CD4-positive, CD25-positive, alpha-beta regulatory T cell (primary cell): Measurements from ENCODE around the gene GART. TPM values are rescaled to one million over a fixed set of nuclear protein-coding genes. Genes with fewer than 3 reads are reported as not detected.

ENCODE experiments used
- ATAC-seq, 2 donors: fragments of 150-1000 bp; cut with Tn5 transposase; one replicate each; pipeline ENCODE4 v1.10.0; 2021; ENCODE audit warnings: low read depth in 2 of 2, moderate number of reproducible peaks in 2 of 2, moderate library complexity in 1 of 2
- DNase-seq, 3 donors: peaks; one replicate each; pipeline versions ENCODE4 v3.0.0 to v3.0.0-alpha.2; 2012 to 2022; ENCODE audit warnings: mixed read lengths in 1 of 3
- H3K27ac ChIP-seq: one replicate; pipeline ENCODE4 v1.7.0; 2013; ENCODE audit warnings: mild to moderate bottlenecking, low read length; ENCODE audit not compliant: insufficient read depth, poor library complexity, severe bottlenecking
- H3K27me3 ChIP-seq: one replicate; pipeline ENCODE4 v1.7.0; 2013; ENCODE audit warnings: low read length; ENCODE audit not compliant: control insufficient read depth, insufficient read depth
- H3K36me3 ChIP-seq: one replicate; pipeline ENCODE4 v1.7.0; 2013; ENCODE audit warnings: mild to moderate bottlenecking, low read length, moderate library complexity; ENCODE audit not compliant: control insufficient read depth, insufficient read depth
- H3K4me1 ChIP-seq: 2 replicates; pipeline ENCODE4 v1.7.0; 2013; ENCODE audit warnings: mild to moderate bottlenecking, low read length; ENCODE audit not compliant: insufficient read depth, control insufficient read depth, poor library complexity, severe bottlenecking
- H3K4me3 ChIP-seq: one replicate; pipeline ENCODE4 v1.7.0; 2013; ENCODE audit warnings: low read depth, mild to moderate bottlenecking, low read length, moderate library complexity
- H3K9me3 ChIP-seq, 2 experiments: 1 replicate in 1 of 2; 2 replicates in 1 of 2; pipeline ENCODE4 v1.7.0; 2013; ENCODE audit warnings: low read length in 2 of 2, mild to moderate bottlenecking in 1 of 2, moderate library complexity in 1 of 2; ENCODE audit not compliant: control insufficient read depth in 2 of 2
- H3K27ac Mint-ChIP-seq, 3 donors: one replicate each; pipeline ENCODE4 v1.8.0; 2020 to 2022; ENCODE audit warnings: mild to moderate bottlenecking in 3 of 3, mixed read lengths in 3 of 3, moderate library complexity in 2 of 3
- H3K27me3 Mint-ChIP-seq: one replicate; pipeline ENCODE4 v1.8.0; 2022; ENCODE audit warnings: mild to moderate bottlenecking, mixed read lengths
- H3K36me3 Mint-ChIP-seq: one replicate; pipeline ENCODE4 v1.8.0; 2020; ENCODE audit warnings: mixed read lengths
- H3K4me1 Mint-ChIP-seq, 4 donors: one replicate each; pipeline ENCODE4 v1.8.0; 2020 to 2022; ENCODE audit warnings: mixed read lengths in 4 of 4, mild to moderate bottlenecking in 1 of 4
- H3K4me3 Mint-ChIP-seq, 4 donors: one replicate each; pipeline ENCODE4 v1.8.0; 2020 to 2022; ENCODE audit warnings: mild to moderate bottlenecking in 4 of 4, mixed read lengths in 4 of 4, moderate library complexity in 3 of 4
- H3K9me3 Mint-ChIP-seq, 7 donors: one replicate each; pipeline ENCODE4 v1.8.0; 2020 to 2022; ENCODE audit warnings: mixed read lengths in 7 of 7, mild to moderate bottlenecking in 3 of 7, moderate library complexity in 2 of 7
- polyA plus RNA-seq, 4 donors: library from polyadenylated mRNA; unstranded; fragments of 300-500 nt; fragmentation: Illumina TruSeq; gene quantifications; one replicate each; pipeline ENCODE4 v1.2.3, GENCODE V29; 2021
- total RNA-seq: library from RNA; stranded (reverse); gene quantifications from one replicate; pipeline ENCODE4 v1.2.3, GENCODE V29; 2022

GART gene
- total and polyA plus RNA-seq, 5 donors from 2014 or later = 44.0 to 63.9 (median 49.9) TPM

DNA sequence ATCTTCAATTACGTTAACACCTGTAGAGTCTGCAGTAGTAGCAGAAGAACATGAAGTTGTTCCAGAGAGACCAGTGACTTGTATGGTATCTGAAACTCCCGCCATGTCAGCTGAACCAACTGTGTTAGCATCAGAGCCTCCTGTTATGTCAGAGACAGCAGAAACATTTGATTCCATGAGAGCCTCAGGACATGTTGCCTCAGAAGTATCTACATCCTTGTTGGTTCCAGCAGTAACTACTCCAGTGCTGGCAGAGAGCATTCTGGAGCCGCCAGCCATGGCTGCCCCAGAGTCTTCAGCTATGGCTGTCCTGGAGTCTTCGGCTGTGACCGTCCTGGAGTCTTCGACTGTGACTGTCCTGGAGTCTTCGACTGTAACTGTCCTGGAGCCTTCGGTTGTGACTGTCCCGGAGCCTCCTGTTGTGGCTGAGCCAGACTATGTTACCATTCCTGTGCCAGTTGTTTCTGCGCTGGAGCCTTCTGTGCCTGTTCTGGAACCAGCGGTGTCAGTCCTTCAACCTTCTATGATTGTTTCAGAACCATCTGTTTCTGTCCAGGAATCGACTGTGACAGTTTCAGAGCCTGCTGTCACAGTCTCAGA lies 11.2 kb upstream of the GART start:
- Mint-ChIP-seq H3K4me1 (peaks cover 38 to 72% (median 57%) of the 10 kb centered on the region in 4 donors), H3K36me3 (peaks cover 67% of the 10 kb centered on the region), H3K4me3 (no peak overlapping the region), H3K9me3 (no peaks in the 10 kb centered on the region), H3K27ac (peak overlapping the region in 1 of 3 donors; percentile 32), H3K27me3 (no peaks in the 10 kb centered on the region)
- Histone ChIP-seq H3K36me3 (peaks cover 85% of the 10 kb centered on the region), H3K4me1 (peaks cover 13% of the 10 kb centered on the region), H3K9me3 (no peaks in the 10 kb centered on the region), H3K27ac (no peak overlapping the region), H3K4me3 (no peak overlapping the region), H3K27me3 (no peaks in the 10 kb centered on the region)
- no peak for ATAC-seq
- no peak for DNase-seq

DNA sequence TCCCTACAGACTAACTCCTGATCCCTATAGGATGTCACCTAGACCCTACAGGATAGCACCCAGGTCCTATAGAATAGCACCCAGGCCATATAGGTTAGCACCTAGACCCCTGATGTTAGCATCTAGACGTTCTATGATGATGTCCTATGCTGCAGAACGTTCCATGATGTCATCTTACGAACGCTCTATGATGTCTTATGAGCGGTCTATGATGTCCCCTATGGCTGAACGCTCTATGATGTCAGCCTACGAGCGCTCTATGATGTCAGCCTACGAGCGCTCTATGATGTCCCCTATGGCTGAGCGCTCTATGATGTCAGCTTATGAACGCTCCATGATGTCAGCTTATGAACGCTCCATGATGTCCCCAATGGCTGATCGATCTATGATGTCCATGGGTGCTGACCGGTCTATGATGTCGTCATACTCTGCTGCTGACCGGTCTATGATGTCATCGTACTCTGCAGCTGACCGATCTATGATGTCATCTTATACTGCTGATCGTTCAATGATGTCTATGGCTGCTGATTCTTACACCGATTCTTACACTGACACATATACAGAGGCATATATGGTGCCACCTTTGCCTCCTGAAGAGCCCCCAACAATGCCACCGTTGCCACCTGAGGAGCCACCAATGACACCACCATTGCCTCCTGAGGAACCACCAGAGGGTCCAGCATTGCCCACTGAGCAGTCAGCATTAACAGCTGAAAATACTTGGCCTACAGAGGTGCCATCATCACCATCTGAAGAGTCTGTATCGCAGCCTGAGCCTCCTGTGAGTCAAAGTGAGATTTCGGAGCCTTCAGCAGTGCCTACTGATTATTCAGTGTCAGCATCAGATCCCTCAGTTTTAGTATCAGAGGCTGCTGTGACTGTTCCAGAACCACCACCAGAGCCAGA lies 10.4 kb upstream of the GART start:
- peaks cover 60% of the 10 kb centered on the region for H3K36me3 Mint-ChIP-seq
- H3K4me3 Mint-ChIP-seq = peak overlapping the region in 2 of 4 donors; percentile 19 to 54
- H3K27me3 Mint-ChIP-seq = no peaks in the 10 kb centered on the region
- H3K27ac Mint-ChIP-seq = peak overlapping the region in 2 of 3 donors; percentile 32 to 67
- Histone ChIP-seq H3K36me3 (peaks cover 82% of the 10 kb centered on the region), H3K9me3 (no peaks in the 10 kb centered on the region), H3K4me3 (no peak overlapping the region), H3K27me3 (no peaks in the 10 kb centered on the region), H3K27ac (no peak overlapping the region), H3K4me1 (peaks cover 11% of the 10 kb centered on the region)
- no peak for DNase-seq
- no peaks in the 10 kb centered on the region for H3K9me3 Mint-ChIP-seq
- ATAC-seq = no peak
- peaks cover 36 to 71% (median 52%) of the 10 kb centered on the region in 4 donors for H3K4me1 Mint-ChIP-seq

DNA sequence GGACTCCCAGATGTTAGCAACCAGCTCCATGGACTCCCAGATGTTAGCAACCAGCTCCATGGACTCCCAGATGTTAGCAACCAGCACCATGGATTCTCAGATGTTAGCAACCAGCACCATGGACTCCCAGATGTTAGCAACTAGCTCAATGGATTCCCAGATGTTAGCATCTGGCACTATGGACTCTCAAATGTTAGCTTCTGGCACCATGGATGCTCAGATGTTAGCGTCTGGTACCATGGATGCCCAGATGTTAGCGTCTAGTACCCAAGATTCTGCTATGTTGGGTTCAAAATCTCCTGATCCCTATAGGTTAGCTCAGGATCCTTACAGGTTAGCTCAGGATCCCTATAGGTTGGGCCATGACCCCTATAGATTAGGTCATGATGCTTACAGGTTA lies 9.7 kb upstream of the GART start:
- DNase-seq = no peak
- Mint-ChIP-seq H3K27me3 (no peaks in the 10 kb centered on the region), H3K36me3 (peaks cover 53% of the 10 kb centered on the region), H3K4me1 (peaks cover 36 to 70% (median 48%) of the 10 kb centered on the region in 4 donors), H3K27ac (no peak overlapping the region), H3K4me3 (peak overlapping the region in 1 of 4 donors; percentile 54), H3K9me3 (no peaks in the 10 kb centered on the region)
- H3K27me3 ChIP-seq = no peaks in the 10 kb centered on the region
- ATAC-seq = no peak
- H3K9me3 ChIP-seq = no peaks in the 10 kb centered on the region
- peaks cover 82% of the 10 kb centered on the region for H3K36me3 ChIP-seq
- peaks cover 8% of the 10 kb centered on the region for H3K4me1 ChIP-seq
- no peak overlapping the region for H3K27ac ChIP-seq
- H3K4me3 ChIP-seq = no peak overlapping the region

DNA sequence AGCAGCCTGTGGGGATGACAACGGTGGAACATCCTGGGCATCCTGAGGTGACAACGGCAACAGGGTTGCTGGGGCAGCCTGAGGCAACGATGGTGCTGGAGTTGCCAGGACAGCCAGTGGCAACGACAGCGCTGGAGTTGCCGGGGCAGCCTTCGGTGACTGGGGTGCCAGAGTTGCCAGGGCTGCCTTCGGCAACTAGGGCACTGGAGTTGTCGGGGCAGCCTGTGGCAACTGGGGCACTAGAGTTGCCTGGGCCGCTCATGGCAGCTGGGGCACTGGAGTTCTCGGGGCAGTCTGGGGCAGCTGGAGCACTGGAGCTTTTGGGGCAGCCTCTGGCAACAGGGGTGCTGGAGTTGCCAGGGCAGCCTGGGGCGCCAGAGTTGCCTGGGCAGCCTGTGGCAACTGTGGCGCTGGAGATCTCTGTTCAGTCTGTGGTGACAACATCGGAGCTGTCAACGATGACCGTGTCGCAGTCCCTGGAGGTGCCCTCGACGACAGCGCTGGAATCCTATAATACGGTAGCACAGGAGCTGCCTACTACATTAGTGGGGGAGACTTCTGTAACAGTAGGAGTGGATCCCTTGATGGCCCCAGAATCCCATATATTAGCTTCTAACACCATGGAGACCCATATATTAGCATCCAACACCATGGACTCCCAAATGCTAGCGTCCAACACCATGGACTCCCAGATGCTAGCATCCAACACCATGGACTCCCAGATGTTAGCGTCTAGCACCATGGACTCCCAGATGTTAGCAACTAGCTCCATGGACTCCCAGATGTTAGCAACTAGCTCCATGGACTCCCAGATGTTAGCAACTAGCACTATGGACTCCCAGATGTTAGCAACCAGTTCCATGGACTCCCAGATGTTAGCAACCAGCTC lies 9.1 kb upstream of the GART start:
- Histone ChIP-seq H3K4me1 (peaks cover 15% of the 10 kb centered on the region), H3K27me3 (no peaks in the 10 kb centered on the region), H3K9me3 (no peaks in the 10 kb centered on the region), H3K27ac (no peak overlapping the region), H3K4me3 (no peak overlapping the region), H3K36me3 (peaks cover 86% of the 10 kb centered on the region)
- Mint-ChIP-seq H3K9me3 (no peaks in the 10 kb centered on the region), H3K27me3 (no peaks in the 10 kb centered on the region), H3K4me1 (peaks cover 33 to 66% (median 43%) of the 10 kb centered on the region in 4 donors), H3K36me3 (peaks cover 50% of the 10 kb centered on the region), H3K4me3 (no peak overlapping the region), H3K27ac (no peak overlapping the region)
- no peak for DNase-seq
- no peak for ATAC-seq

DNA sequence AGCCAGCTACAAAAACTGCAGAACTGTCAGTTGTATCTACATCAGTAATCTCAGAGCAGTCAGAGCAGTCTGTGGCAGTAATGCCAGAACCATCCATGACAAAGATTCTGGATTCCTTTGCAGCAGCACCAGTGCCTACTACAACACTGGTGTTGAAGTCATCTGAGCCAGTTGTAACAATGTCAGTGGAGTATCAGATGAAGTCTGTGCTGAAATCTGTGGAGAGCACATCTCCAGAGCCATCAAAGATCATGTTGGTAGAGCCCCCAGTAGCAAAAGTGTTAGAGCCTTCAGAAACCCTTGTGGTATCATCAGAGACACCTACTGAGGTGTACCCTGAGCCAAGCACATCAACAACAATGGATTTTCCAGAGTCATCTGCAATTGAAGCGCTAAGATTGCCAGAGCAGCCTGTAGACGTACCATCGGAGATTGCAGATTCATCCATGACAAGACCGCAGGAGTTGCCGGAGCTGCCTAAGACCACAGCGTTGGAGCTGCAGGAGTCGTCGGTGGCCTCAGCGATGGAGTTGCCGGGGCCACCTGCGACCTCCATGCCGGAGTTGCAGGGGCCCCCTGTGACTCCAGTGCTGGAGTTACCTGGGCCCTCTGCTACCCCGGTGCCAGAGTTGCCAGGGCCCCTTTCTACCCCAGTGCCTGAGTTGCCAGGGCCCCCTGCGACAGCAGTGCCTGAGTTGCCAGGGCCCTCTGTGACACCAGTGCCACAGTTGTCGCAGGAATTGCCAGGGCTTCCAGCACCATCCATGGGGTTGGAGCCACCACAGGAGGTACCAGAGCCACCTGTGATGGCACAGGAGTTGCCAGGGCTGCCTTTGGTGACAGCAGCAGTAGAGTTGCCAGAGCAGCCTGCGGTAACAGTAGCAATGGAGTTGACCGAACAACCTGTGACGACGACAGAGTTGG lies 8.2 kb upstream of the GART start:
- H3K27me3 Mint-ChIP-seq = no peaks in the 10 kb centered on the region
- no peak overlapping the region for H3K27ac ChIP-seq
- no peak overlapping the region for H3K27ac Mint-ChIP-seq
- ATAC-seq (no peak), DNase-seq (no peak)
- no peak overlapping the region for H3K4me3 ChIP-seq
- H3K9me3 Mint-ChIP-seq = no peaks in the 10 kb centered on the region
- peaks cover 84% of the 10 kb centered on the region for H3K36me3 ChIP-seq
- no peaks in the 10 kb centered on the region for H3K9me3 ChIP-seq
- H3K27me3 ChIP-seq = no peaks in the 10 kb centered on the region
- H3K4me3 Mint-ChIP-seq = peak overlapping the region in 1 of 4 donors; percentile 42
- peaks cover 24% of the 10 kb centered on the region for H3K4me1 ChIP-seq
- peaks cover 45% of the 10 kb centered on the region for H3K36me3 Mint-ChIP-seq
- H3K4me1 Mint-ChIP-seq = peaks cover 32 to 66% (median 41%) of the 10 kb centered on the region in 4 donors

DNA sequence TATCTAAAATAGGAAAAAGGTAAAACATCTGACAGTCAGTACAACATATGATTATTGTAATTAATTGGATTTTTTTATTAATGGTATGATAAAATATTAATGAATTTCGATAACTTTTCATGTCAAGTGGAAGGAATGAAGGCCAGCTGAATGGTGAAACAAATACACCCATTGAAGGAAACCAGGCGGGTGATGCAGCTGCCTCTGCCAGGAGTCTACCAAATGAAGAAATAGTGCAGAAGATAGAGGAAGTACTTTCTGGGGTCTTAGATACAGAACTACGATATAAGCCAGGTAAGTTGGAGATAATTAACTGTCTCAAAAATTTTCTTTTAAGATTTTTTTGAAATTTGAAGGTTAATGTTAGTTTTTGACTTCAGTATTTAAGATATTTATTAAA lies 4.2 kb upstream of the GART start:
- peaks cover 23% of the 10 kb centered on the region for H3K36me3 Mint-ChIP-seq
- Histone ChIP-seq H3K4me1 (peaks cover 34% of the 10 kb centered on the region), H3K27me3 (no peaks in the 10 kb centered on the region), H3K4me3 (peak overlapping the region; percentile 97), H3K27ac (no peak overlapping the region), H3K36me3 (peaks cover 46% of the 10 kb centered on the region), H3K9me3 (no peaks in the 10 kb centered on the region)
- no peaks in the 10 kb centered on the region for H3K9me3 Mint-ChIP-seq
- DNase-seq (no peak), ATAC-seq (no peak)
- peaks cover 22 to 61% (median 44%) of the 10 kb centered on the region in 4 donors for H3K4me1 Mint-ChIP-seq
- peak overlapping the region in 3 of 4 donors; percentile 40 to 94 (median 82) for H3K4me3 Mint-ChIP-seq
- H3K27ac Mint-ChIP-seq = no peak overlapping the region
- H3K27me3 Mint-ChIP-seq = no peaks in the 10 kb centered on the region
